B cell (primary cell): ENCODE data around the gene ST3GAL3. TPM values are rescaled to one million over a fixed set of nuclear protein-coding genes. Genes with fewer than 3 reads are reported as not detected.

ENCODE experiments used
- ATAC-seq: fragments of 200-7000 bp; cut with Tn5 transposase; one replicate; pipeline ENCODE4 v1.10.0; 2021; ENCODE audit warnings: low read depth, mild to moderate bottlenecking, moderate number of reproducible peaks, moderate library complexity
- CTCF ChIA-PET: fragments of 350-600 bp; sonication (Branson Sonifier 250); formaldehyde crosslinking; loops from one replicate; lab custom pipeline; 2021; ENCODE audit warnings: antibody characterized with exemption, inconsistent platforms; lab: Charles Lee
- POLR2A ChIA-PET: fragments of 350-600 bp; sonication (Branson Sonifier 250); formaldehyde crosslinking; loops from one replicate; lab custom pipeline; 2021; ENCODE audit warnings: antibody characterized with exemption; lab: Charles Lee
- DNase-seq: peaks from one replicate; pipeline ENCODE4 v3.0.0; 2013
- H2AFZ ChIP-seq: 2 replicates; pipeline ENCODE4 v1.6.1; 2012; ENCODE audit warnings: mild to moderate bottlenecking, low read depth, low read length; ENCODE audit not compliant: insufficient read depth, poor library complexity, severe bottlenecking
- H3K27ac ChIP-seq, 2 donors: 1 replicate in 1 of 2; 2 replicates in 1 of 2; pipeline ENCODE4 v1.5.1; 2012 to 2013; ENCODE audit warnings: low read length in 2 of 2, mild to moderate bottlenecking in 2 of 2, moderate library complexity in 1 of 2
- H3K27me3 ChIP-seq, 4 experiments: fragments of 200-600 bp in 1 of 4; sonication (generic) in 1 of 4; replicated peaks in 1 of 4; 1 replicate in 2 of 4; 2 replicates in 2 of 4; pipeline versions ENCODE4 v1.6.1 to v1.7.0; 2013 to 2016; ENCODE audit warnings: low read length in 3 of 4, mild to moderate bottlenecking in 2 of 4, mixed read lengths in 1 of 4, moderate library complexity in 1 of 4; ENCODE audit not compliant: insufficient read depth in 4 of 4, control insufficient read depth in 3 of 4; ENCODE audit errors: control extremely low read depth in 1 of 4
- H3K36me3 ChIP-seq, 2 experiments: replicated peaks in 1 of 2; 1 replicate in 1 of 2; 2 replicates in 1 of 2; pipeline versions ENCODE4 v1.6.1 to v1.7.1; 2013; ENCODE audit warnings: low read length in 1 of 2; ENCODE audit not compliant: insufficient read depth in 2 of 2, control insufficient read depth in 1 of 2; ENCODE audit errors: control extremely low read depth in 1 of 2, extremely low read depth in 1 of 2
- H3K4me1 ChIP-seq, 2 donors: fragments of 200-600 bp in 1 of 2; sonication (generic) in 1 of 2; 1 replicate in 1 of 2; 2 replicates in 1 of 2; pipeline versions ENCODE4 v1.5.1 to v1.6.1; 2013 to 2017; ENCODE audit warnings: low read length in 2 of 2; ENCODE audit not compliant: control insufficient read depth in 2 of 2, insufficient read depth in 2 of 2
- H3K4me2 ChIP-seq: replicated peaks from 2 replicates; pipeline ENCODE3; 2012; ENCODE audit warnings: mild to moderate bottlenecking, low read depth, low read length; ENCODE audit not compliant: poor library complexity, severe bottlenecking
- H3K4me3 ChIP-seq, 5 experiments: fragments of 200-600 bp in 1 of 5; sonication (generic) in 1 of 5; 1 replicate in 3 of 5; 2 replicates in 2 of 5; pipeline versions ENCODE4 v1.5.1 to v1.7.0; 2011 to 2016; ENCODE audit warnings: low read length in 4 of 5, mild to moderate bottlenecking in 4 of 5, low read depth in 2 of 5, control low read depth in 1 of 5, moderate library complexity in 1 of 5; ENCODE audit not compliant: insufficient read depth in 1 of 5; ENCODE audit errors: control extremely low read depth in 1 of 5, extremely low read depth in 1 of 5
- H3K79me2 ChIP-seq: fragments of 200-600 bp; sonication (generic); one replicate; pipeline ENCODE4 v1.6.0; 2016; ENCODE audit warnings: low read length; ENCODE audit not compliant: control insufficient read depth, insufficient read depth
- H3K9ac ChIP-seq: fragments of 200-600 bp; sonication (generic); 2 replicates; pipeline ENCODE4 v1.6.1; 2017; ENCODE audit warnings: mild to moderate bottlenecking, low read length, moderate library complexity
- H3K9me3 ChIP-seq, 3 donors: one replicate each; pipeline versions ENCODE4 v1.6.1 to v1.7.1; 2013; ENCODE audit warnings: low read length in 2 of 3; ENCODE audit not compliant: control insufficient read depth in 2 of 3, insufficient read depth in 1 of 3; ENCODE audit errors: control extremely low read depth in 1 of 3
- H4K20me1 ChIP-seq: 2 replicates; pipeline ENCODE4 v1.6.0; 2012; ENCODE audit warnings: mild to moderate bottlenecking, low read length; ENCODE audit not compliant: insufficient read depth, control insufficient read depth, poor library complexity, severe bottlenecking
- H3K27ac Mint-ChIP-seq: one replicate; pipeline ENCODE4 v1.8.0; 2021; ENCODE audit warnings: mixed read lengths
- H3K27me3 Mint-ChIP-seq: one replicate; pipeline ENCODE4 v1.8.0; 2021; ENCODE audit warnings: mixed read lengths
- H3K4me1 Mint-ChIP-seq: one replicate; pipeline ENCODE4 v1.8.0; 2021; ENCODE audit warnings: mixed read lengths
- H3K4me3 Mint-ChIP-seq: one replicate; pipeline ENCODE4 v1.8.0; 2021; ENCODE audit warnings: mixed read lengths
- H3K9me3 Mint-ChIP-seq: one replicate; pipeline ENCODE4 v1.8.0; 2022; ENCODE audit warnings: mixed read lengths; ENCODE audit not compliant: insufficient read depth
- EZH2 ChIP-seq: IDR thresholded peaks from 2 replicates; pipeline ENCODE4 v1.6.1; 2012; ENCODE audit warnings: borderline replicate concordance, low read depth, mild to moderate bottlenecking, moderate library complexity, low read length; ENCODE audit not compliant: insufficient read depth, poor library complexity, severe bottlenecking
- WGBS: methylation state at CpG from one replicate; pipeline ENCODE4 v1.1.5; 2013; ENCODE audit warnings: missing lambda C conversion rate; ENCODE audit not compliant: insufficient coverage; 5-methylcytosine and 5-hydroxymethylcytosine counted together
- intact Hi-C: fragments of 100-400 bp; cut with micrococcal nuclease; formaldehyde crosslinking; loops from one replicate; pipeline ENCODE4 v1.10.0; 2022
- polyA plus RNA-seq: library from polyadenylated mRNA; depleted of rRNA; stranded (reverse); fragments of >200 nt; gene quantifications from 2 replicates; pipeline ENCODE4 v1.2.3, GENCODE V29; 2012
- total RNA-seq, 2 donors: library from RNA; stranded (reverse); fragments of 120-200 nt in 1 of 2; gene quantifications; 1 replicate in 1 of 2; 2 replicates in 1 of 2; pipeline versions ENCODE4 v1.2.3 to v1.2.4, GENCODE V29; 2013 to 2022
- TF ChIP-seq, protein P1 (sequence below): fragments of 200-600 bp; IDR thresholded peaks from one replicate; pipeline ENCODE4 v1.8.0; 2022; ENCODE audit warnings: antibody characterized with exemption, mild to moderate bottlenecking

Gene ST3GAL3
- total and polyA plus RNA-seq, 2 donors (not counting 1 experiment from before 2014, with no cell fraction given) = 16.8 to 31.4 TPM

GRCh38 chr1:43673261-43673660 is 34.1 kb upstream of the ST3GAL3 start:
- peaks cover 33% of the 10 kb centered on the region for H4K20me1 ChIP-seq
- Mint-ChIP-seq H3K27ac (no peak overlapping the region), H3K27me3 (no peaks in the 10 kb centered on the region), H3K4me1 (peaks cover 9% of the 10 kb centered on the region), H3K4me3 (no peak overlapping the region), H3K9me3 (no peaks in the 10 kb centered on the region)
- H3K79me2 ChIP-seq = peaks cover 31% of the 10 kb centered on the region
- H3K4me2 ChIP-seq = no peak overlapping the region
- no peak overlapping the region for H3K27ac ChIP-seq
- DNase-seq = no peak
- H3K36me3 ChIP-seq = peaks cover 0 to 76% of the 10 kb centered on the region in 2 experiments
- no peak overlapping the region for H3K9ac ChIP-seq
- peaks cover 0 to 2% of the 10 kb centered on the region in 2 donors for H3K4me1 ChIP-seq
- ChIA-PET POLR2A (no interaction called here), CTCF (no interaction called here)
- no CpG with 5 or more reads among the region's 7 CpGs for WGBS
- no peak overlapping the region for H2AFZ ChIP-seq
- intact Hi-C loops = no loop called here
- H3K9me3 ChIP-seq = no peaks in the 10 kb centered on the region
- H3K27me3 ChIP-seq = no peaks in the 10 kb centered on the region
- TF ChIP-seq EZH2 = no peak
- TF ChIP-seq, protein P1, sequence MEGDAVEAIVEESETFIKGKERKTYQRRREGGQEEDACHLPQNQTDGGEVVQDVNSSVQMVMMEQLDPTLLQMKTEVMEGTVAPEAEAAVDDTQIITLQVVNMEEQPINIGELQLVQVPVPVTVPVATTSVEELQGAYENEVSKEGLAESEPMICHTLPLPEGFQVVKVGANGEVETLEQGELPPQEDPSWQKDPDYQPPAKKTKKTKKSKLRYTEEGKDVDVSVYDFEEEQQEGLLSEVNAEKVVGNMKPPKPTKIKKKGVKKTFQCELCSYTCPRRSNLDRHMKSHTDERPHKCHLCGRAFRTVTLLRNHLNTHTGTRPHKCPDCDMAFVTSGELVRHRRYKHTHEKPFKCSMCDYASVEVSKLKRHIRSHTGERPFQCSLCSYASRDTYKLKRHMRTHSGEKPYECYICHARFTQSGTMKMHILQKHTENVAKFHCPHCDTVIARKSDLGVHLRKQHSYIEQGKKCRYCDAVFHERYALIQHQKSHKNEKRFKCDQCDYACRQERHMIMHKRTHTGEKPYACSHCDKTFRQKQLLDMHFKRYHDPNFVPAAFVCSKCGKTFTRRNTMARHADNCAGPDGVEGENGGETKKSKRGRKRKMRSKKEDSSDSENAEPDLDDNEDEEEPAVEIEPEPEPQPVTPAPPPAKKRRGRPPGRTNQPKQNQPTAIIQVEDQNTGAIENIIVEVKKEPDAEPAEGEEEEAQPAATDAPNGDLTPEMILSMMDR = no peak
- no peak for ATAC-seq
- H3K4me3 ChIP-seq = no peak overlapping the region

DNA sequence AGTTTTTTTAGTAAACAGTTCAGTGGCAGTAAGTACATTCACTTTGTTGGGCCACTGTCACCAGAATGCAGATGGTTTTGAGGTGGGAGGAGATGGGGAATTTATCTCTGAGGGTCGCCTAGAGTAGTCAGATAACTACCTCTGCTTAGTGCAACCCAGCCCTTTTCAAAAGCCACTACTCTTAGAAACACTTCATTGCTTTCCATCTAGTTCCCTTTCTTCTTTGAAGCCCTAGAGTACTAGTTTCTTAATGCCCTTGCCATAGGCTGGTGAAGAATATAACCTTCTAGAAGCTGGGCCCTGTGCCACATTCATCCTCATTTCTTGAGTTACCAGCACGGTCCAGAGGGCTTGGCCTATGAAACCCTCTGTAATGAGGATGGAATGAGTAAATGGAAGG is 28.4 kb upstream of the ST3GAL3 start:
- Histone ChIP-seq H4K20me1 (peaks cover 22% of the 10 kb centered on the region), H3K4me2 (no peak overlapping the region), H2AFZ (no peak overlapping the region), H3K79me2 (peaks cover 22% of the 10 kb centered on the region), H3K4me1 (peaks cover 0 to 2% of the 10 kb centered on the region in 2 donors), H3K27me3 (no peaks in the 10 kb centered on the region), H3K27ac (no peak overlapping the region), H3K9me3 (no peaks in the 10 kb centered on the region), H3K9ac (no peak overlapping the region), H3K4me3 (no peak overlapping the region), H3K36me3 (peaks cover 5 to 71% of the 10 kb centered on the region in 2 experiments)
- POLR2A ChIA-PET = no interaction called here
- Mint-ChIP-seq H3K4me1 (peaks cover 10% of the 10 kb centered on the region), H3K27me3 (no peaks in the 10 kb centered on the region), H3K4me3 (no peak overlapping the region), H3K27ac (no peak overlapping the region), H3K9me3 (no peaks in the 10 kb centered on the region)
- ATAC-seq (no peak), DNase-seq (no peak)
- WGBS = no CpG with 5 or more reads among the region's 2 CpGs
- intact Hi-C loops = no loop called here
- TF ChIP-seq, protein P1 = no peak
- no peak for TF ChIP-seq EZH2
- CTCF ChIA-PET = no interaction called here
